Stimulated activated naive B cell treated with anti-CD40 and anti-IgM and Interleukin-4, amounts not matched to agents 10 μg/mL and 1 μg/mL and 100 μg/mL, for 72 hours (primary cell): ENCODE results near the gene CACNA1D.
A peak's percentile ranks its signal among the peaks of the same experiment; 100 is the strongest.

Experiments used
- ATAC-seq, 2 donors: fragments of 150-1000 bp; cut with Tn5 transposase; replicated peaks; 2 replicates each; pipeline ENCODE4 v1.10.0; 2021; ENCODE audit warnings: moderate library complexity in 1 of 2
- DNase-seq: peaks from one replicate; pipeline ENCODE4 v3.0.0; 2021
- H3K27ac Mint-ChIP-seq: one replicate; pipeline ENCODE4 v1.8.0; 2022; ENCODE audit warnings: mild to moderate bottlenecking, mixed read lengths
- H3K27me3 Mint-ChIP-seq, 2 donors: one replicate each; pipeline ENCODE4 v1.8.0; 2022; ENCODE audit warnings: mixed read lengths in 2 of 2
- H3K36me3 Mint-ChIP-seq, 2 donors: one replicate each; pipeline ENCODE4 v1.8.0; 2022; ENCODE audit warnings: mixed read lengths in 2 of 2, mild to moderate bottlenecking in 1 of 2
- H3K4me1 Mint-ChIP-seq, 2 donors: one replicate each; pipeline ENCODE4 v1.8.0; 2022; ENCODE audit warnings: mixed read lengths in 2 of 2, mild to moderate bottlenecking in 1 of 2
- H3K4me3 Mint-ChIP-seq, 2 donors: one replicate each; pipeline ENCODE4 v1.8.0; 2022; ENCODE audit warnings: mild to moderate bottlenecking in 2 of 2, mixed read lengths in 2 of 2, moderate library complexity in 1 of 2
- H3K9me3 Mint-ChIP-seq, 2 donors: one replicate each; pipeline ENCODE4 v1.8.0; 2022; ENCODE audit warnings: mixed read lengths in 2 of 2, mild to moderate bottlenecking in 1 of 2

CACNA1D gene

GRCh38 chr3:53804697-53805462 is 310.5 kb downstream of the CACNA1D start:
- peaks cover 25 to 33% of the 10 kb centered on the region in 2 donors for H3K4me1 Mint-ChIP-seq
- H3K27ac Mint-ChIP-seq: peak overlapping the region; percentile 28
- no peak overlapping the region for H3K4me3 Mint-ChIP-seq
- H3K9me3 Mint-ChIP-seq: no peaks in the 10 kb centered on the region
- peaks cover 0 to 5% of the 10 kb centered on the region in 2 donors for H3K36me3 Mint-ChIP-seq
- peaks cover 13 to 30% of the 10 kb centered on the region in 2 donors for H3K27me3 Mint-ChIP-seq
- ATAC-seq (peak in 1 of 2 donors; percentile 37), DNase-seq (no peak)

GRCh38 chr3:53805463-53806159 is 311.2 kb downstream of the CACNA1D start:
- peak in 1 of 2 donors; percentile 33 for ATAC-seq
- Mint-ChIP-seq H3K27me3 (peaks cover 13 to 30% of the 10 kb centered on the region in 2 donors), H3K4me3 (no peak overlapping the region), H3K9me3 (no peaks in the 10 kb centered on the region), H3K4me1 (peaks cover 25 to 33% of the 10 kb centered on the region in 2 donors), H3K36me3 (peaks cover 0 to 5% of the 10 kb centered on the region in 2 donors), H3K27ac (no peak overlapping the region)
- DNase-seq: no peak

GRCh38 chr3:53806182-53807116 is 312.0 kb downstream of the CACNA1D start:
- DNase-seq (no peak), ATAC-seq (peak; percentile 47 to 71)
- peaks cover 13 to 30% of the 10 kb centered on the region in 2 donors for H3K27me3 Mint-ChIP-seq
- peaks cover 25 to 33% of the 10 kb centered on the region in 2 donors for H3K4me1 Mint-ChIP-seq
- no peaks in the 10 kb centered on the region for H3K9me3 Mint-ChIP-seq
- H3K27ac Mint-ChIP-seq: peak overlapping the region; percentile 34
- peak overlapping the region; percentile 33 to 36 for H3K4me3 Mint-ChIP-seq
- H3K36me3 Mint-ChIP-seq: peaks cover 4 to 5% of the 10 kb centered on the region in 2 donors

DNA sequence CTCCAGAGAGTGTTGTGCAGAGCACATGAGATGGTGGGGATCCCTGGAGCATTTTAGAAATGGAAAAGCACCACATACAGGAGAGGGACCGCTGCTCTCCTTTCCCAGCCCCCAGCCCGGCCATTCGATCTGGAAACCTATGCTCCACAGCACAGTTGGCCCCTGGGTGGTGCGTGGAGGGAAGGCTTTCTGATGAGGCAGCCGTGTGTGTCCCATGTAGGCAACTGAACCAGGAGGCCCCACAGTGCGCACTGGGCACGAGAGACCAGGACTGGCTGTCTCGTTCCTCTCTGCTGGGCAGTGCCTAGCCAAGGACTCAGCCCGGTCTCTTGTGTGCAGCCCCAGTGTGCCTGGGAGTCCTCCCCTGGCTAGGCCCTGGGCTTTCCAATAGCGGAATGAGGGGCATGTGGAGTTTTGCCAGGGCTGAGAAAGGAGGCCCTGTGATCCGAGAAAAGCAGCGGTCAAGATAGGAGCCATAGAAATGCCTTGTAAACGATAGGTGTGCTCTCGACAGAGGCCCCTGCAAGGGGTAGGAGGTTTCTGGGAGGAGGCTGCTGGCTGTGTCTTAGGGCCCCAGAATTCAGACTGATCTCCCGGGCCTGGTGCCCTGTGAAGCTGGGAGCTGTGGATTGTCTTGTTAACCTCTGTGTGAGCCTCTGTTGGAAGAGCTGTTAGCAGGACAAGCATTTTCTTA is 312.9 kb downstream of the CACNA1D start:
- peak; percentile 21 to 24 for ATAC-seq
- DNase-seq: no peak
- H3K27me3 Mint-ChIP-seq: peaks cover 13 to 30% of the 10 kb centered on the region in 2 donors
- no peaks in the 10 kb centered on the region for H3K9me3 Mint-ChIP-seq
- no peak overlapping the region for H3K4me3 Mint-ChIP-seq
- peaks cover 4 to 5% of the 10 kb centered on the region in 2 donors for H3K36me3 Mint-ChIP-seq
- peaks cover 25 to 33% of the 10 kb centered on the region in 2 donors for H3K4me1 Mint-ChIP-seq
- H3K27ac Mint-ChIP-seq: peak overlapping the region; percentile 34

- Mint-ChIP-seq H3K27ac (no peak overlapping the region), H3K36me3 (peaks cover 4 to 8% of the 10 kb centered on the region in 2 donors), H3K9me3 (no peaks in the 10 kb centered on the region), H3K4me3 (no peak overlapping the region), H3K27me3 (peaks cover 13 to 30% of the 10 kb centered on the region in 2 donors), H3K4me1 (peaks cover 29 to 38% of the 10 kb centered on the region in 2 donors)
- no peak for ATAC-seq
- no peak for DNase-seq
Measured at GRCh38 chr3:53808496-53808895, 314.1 kb downstream of the CACNA1D start.

- H3K9me3 Mint-ChIP-seq: no peaks in the 10 kb centered on the region
- peaks cover 13 to 30% of the 10 kb centered on the region in 2 donors for H3K27me3 Mint-ChIP-seq
- H3K4me3 Mint-ChIP-seq: no peak overlapping the region
- no peak for DNase-seq
- H3K27ac Mint-ChIP-seq: no peak overlapping the region
- no peak for ATAC-seq
- peaks cover 29 to 36% of the 10 kb centered on the region in 2 donors for H3K4me1 Mint-ChIP-seq
- H3K36me3 Mint-ChIP-seq: peaks cover 8 to 10% of the 10 kb centered on the region in 2 donors
Measured at GRCh38 chr3:53809267-53809666, 314.9 kb downstream of the CACNA1D start.

GRCh38 chr3:53809764-53810400 is 315.5 kb downstream of the CACNA1D start:
- no peak for DNase-seq
- ATAC-seq: no peak
- H3K27ac Mint-ChIP-seq: peak overlapping the region; percentile 28
- H3K4me3 Mint-ChIP-seq: no peak overlapping the region
- H3K4me1 Mint-ChIP-seq: peaks cover 27 to 29% of the 10 kb centered on the region in 2 donors
- peaks cover 9 to 12% of the 10 kb centered on the region in 2 donors for H3K36me3 Mint-ChIP-seq
- no peaks in the 10 kb centered on the region for H3K9me3 Mint-ChIP-seq
- peaks cover 10 to 29% of the 10 kb centered on the region in 2 donors for H3K27me3 Mint-ChIP-seq

- Mint-ChIP-seq H3K4me1 (peaks cover 18 to 21% of the 10 kb centered on the region in 2 donors), H3K36me3 (peaks cover 19 to 25% of the 10 kb centered on the region in 2 donors), H3K9me3 (no peaks in the 10 kb centered on the region), H3K27ac (peak overlapping the region; percentile 25), H3K4me3 (no peak overlapping the region), H3K27me3 (peaks cover 5 to 17% of the 10 kb centered on the region in 2 donors)
- no peak for DNase-seq
- ATAC-seq: no peak
Measured at GRCh38 chr3:53811143-53811927, 316.9 kb downstream of the CACNA1D start.

- DNase-seq (no peak), ATAC-seq (peak; percentile 38 to 40)
- Mint-ChIP-seq H3K4me1 (peaks cover 9 to 10% of the 10 kb centered on the region in 2 donors), H3K4me3 (no peak overlapping the region), H3K9me3 (no peaks in the 10 kb centered on the region), H3K27ac (peak overlapping the region; percentile 31), H3K36me3 (peaks cover 20 to 32% of the 10 kb centered on the region in 2 donors), H3K27me3 (peaks cover 0 to 12% of the 10 kb centered on the region in 2 donors)
Measured at GRCh38 chr3:53812434-53812833, 318.0 kb downstream of the CACNA1D start.

DNA sequence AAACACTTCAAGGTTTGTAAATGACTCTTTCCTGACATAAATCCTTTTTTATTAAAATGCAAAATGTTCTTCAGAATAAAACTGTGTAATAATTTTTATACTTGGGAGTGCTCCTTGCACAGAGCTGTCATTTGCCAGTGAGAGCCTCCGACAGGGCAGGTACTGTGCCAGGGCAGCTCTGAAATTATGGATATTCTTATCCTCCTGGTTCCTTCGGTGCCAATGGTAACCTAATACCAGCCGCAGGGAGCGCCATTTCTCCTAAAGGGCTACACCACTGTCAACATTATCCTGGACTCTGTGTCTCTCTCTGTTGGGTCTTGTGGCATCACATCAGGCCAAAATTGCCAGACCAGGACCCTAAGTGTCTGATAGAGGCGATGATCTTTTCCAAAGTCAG is 318.8 kb downstream of the CACNA1D start:
- Mint-ChIP-seq H3K4me3 (no peak overlapping the region), H3K9me3 (no peaks in the 10 kb centered on the region), H3K27ac (no peak overlapping the region), H3K27me3 (peaks cover 5 to 20% of the 10 kb centered on the region in 2 donors), H3K36me3 (peaks cover 28 to 40% of the 10 kb centered on the region in 2 donors), H3K4me1 (peaks cover 7 to 12% of the 10 kb centered on the region in 2 donors)
- DNase-seq (no peak), ATAC-seq (no peak)

DNA sequence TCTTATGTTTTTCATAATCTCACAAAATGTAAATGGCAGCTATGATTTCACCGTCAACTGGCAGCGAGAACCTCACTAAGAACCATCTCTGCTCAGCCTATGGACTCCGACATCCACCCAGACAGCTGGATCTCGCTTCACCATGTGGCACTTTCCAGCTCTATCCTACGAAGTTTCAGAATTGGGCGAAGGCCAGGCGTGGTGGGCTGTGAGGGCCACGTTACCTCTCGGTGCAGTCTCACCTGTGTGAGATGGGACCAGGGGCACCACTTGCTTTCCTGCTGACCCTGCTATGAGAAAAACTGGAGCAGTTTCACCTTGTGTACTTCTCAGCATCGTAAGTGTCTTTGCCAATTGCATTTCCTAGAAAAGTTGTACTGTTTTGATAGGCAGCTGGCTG is 319.5 kb downstream of the CACNA1D start:
- Mint-ChIP-seq H3K4me1 (peaks cover 6 to 12% of the 10 kb centered on the region in 2 donors), H3K27ac (peak overlapping the region; percentile 51), H3K4me3 (no peak overlapping the region), H3K27me3 (peaks cover 5 to 19% of the 10 kb centered on the region in 2 donors), H3K36me3 (peaks cover 33 to 45% of the 10 kb centered on the region in 2 donors), H3K9me3 (no peaks in the 10 kb centered on the region)
- no peak for ATAC-seq
- no peak for DNase-seq

DNA sequence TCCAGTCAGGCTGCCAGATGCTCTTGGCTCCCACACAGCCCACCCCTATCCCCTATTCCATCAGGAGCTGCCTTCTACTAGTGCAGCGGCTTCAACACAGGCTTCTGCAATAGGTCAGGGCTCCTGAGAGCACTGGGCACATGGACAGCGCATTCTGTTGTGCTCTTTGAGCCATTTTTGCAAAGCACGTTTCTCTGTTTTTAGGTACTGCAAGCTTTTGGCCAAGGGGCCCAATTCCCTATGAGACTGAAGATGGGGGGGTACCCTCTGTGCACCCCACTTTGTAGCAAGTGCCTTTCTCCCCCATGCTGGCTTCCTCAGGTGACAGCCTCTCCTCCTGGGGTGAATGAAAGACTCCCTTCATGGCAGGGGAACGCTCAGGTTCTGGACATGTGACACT is 320.7 kb downstream of the CACNA1D start:
- Mint-ChIP-seq H3K36me3 (peaks cover 41 to 57% of the 10 kb centered on the region in 2 donors), H3K27ac (no peak overlapping the region), H3K9me3 (no peaks in the 10 kb centered on the region), H3K4me3 (no peak overlapping the region), H3K27me3 (peaks cover 11 to 16% of the 10 kb centered on the region in 2 donors), H3K4me1 (peaks cover 4 to 12% of the 10 kb centered on the region in 2 donors)
- DNase-seq (no peak), ATAC-seq (no peak)
